HG03565 (cell line): ENCODE measurements around the gene AIM2.
A peak's percentile ranks its signal among the peaks of the same experiment; 100 is the strongest.

Experiments used
- ATAC-seq: cut with Tn5 transposase; IDR thresholded peaks from one replicate; pipeline ENCODE4 v1.9.1; 2021; ENCODE audit warnings: mild to moderate bottlenecking, moderate library complexity; ENCODE audit not compliant: unreplicated experiment

The AIM2 gene

DNA sequence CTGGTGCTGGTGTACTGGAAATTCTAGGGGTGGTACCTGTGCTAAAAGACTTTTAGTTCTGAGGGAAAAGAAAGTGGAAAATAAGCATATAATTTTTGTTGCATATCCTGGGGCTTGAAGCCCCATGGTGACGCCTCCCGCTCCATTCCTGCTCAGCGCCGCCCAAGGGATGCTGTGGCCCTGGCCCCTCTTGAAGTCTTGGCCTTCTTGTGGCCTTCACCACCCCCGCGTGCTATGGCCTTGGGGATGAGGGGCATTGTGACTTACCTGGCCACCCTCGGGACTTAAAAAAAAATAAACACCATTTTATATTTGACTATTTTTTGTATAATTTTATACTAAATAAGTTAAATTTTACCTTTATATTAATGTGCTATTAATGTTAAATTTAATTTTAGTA is 51.5 kb downstream of the AIM2 start:
- ATAC-seq, result no peak

DNA sequence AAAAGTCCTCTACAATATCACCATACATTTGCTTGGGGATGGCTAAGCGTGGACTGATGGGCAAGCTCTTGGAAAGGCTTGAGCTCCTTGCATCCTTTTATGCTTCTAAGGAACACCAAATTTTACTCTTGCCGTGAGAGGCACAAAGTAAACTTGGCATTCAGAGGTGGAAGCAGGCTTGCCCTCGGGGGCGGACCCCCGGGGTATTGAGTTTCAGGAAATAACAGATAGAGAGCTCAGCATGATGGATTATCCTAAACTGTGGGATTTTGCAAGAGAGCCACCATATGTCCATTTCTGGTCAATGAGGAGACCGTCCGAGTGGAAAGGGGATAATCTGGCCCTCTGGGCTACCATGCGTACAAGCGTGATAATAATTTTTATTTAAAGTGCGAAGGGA is 52.8 kb downstream of the AIM2 start:
- no peak for ATAC-seq

DNA sequence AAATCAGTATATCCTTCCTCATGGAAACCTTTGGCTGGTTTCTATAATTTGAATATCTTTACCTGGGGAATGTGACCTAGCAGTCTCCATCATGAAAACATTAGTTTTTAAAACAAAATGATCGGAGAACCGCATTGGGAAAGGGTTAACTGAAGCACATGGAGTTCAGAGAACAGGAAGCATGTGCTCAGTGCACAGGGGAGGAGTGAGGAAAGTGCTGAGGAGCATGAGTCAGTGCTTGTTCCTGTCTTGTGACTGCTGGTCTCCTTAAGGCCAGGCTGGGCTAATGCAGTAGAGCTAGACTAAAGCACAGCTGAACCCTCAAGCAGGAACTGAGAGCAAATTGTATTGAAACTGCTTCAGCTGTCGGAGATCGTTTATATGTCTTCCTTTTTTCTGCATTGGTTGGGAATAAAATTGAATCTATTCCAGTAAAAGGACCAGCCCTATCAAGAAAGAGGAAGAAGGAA is 61.1 kb downstream of the AIM2 start:
- ATAC-seq, result peak; percentile 97

DNA sequence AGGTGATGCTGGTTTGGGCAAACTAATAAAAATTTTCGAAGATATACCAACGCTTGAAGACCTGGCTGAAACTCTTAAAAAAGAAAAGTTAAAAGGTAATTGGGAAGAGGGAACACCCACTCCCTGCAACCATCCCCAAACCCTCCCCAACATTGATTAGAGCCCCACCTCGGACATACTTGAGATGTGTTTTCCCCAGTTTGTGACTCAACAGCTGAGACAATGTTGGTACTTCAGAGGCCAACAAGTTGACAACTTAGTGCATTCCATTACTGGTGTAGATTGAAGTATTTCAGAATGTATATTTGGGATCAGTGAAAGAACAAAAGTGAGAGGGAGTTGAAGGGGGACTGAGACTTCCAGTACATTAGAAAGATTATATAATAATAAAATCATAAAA is 61.7 kb downstream of the AIM2 start:
- no peak for ATAC-seq

DNA sequence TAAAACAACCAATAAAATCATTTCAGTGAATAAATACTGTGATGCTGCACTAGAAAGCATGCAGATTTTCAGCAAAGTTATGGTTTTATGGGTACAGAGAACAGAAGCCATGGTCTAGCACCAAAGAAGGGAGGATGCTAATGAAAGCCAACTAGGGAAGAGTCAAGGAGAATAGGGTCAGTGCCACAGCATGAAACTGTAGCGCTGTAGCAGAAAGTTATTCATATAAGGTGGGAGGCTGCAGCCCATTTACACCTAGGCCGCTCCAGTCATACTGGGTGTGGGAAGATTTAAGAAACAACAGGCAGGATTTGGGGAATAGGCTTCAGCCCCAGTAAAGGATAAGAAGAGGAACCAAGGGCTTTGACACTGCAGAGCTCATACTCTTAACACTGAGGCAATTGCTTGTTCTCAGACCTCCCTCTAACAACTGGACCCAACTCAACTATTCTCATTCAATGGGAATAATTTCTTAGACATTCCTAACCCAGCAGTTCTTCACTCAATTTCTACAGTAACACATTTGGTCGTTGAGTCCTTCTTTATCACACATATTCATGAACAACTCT is 62.5 kb downstream of the AIM2 start:
- ATAC-seq, result no peak

DNA sequence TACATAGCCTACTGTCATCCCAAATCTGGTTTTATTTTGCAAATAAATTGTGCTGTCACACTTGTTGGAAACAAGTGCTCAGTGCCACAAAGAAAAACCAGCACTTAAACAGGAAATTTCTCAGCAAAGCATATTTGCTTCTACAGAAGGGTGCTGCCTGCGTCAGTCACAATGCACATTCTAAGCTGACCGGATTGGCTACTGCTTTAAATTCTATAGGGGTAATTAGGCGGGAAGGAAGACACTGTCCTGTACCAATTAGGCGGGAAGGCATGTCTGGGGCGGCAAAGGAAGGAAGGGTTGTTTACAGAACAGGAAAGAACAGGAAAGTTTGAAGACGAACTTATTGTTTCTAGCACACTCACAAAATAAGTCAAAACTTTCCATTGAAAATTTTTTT is 64.1 kb downstream of the AIM2 start:
- ATAC-seq, result peak; percentile 26
